Measurements from ENCODE around the gene TRMT2A.

TRMT2A gene

DNA sequence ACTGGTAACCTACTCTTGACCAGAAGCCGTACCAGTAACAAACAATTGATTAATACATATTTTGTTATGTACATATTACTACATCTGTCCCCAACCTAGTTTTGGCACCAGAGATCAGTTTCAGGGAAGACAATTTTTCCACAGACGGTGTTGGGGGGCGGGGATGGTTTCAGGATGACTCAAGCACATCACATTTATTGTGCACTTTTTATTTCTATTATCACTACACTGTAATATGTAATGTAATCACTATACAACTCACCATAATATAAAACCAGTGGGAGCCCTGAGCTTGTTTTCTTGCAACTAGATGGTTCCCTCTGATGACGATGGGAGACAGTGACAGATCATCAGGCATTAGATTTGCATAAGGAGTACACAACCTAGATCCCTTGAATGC is 21.5 kb downstream of the TRMT2A start:
- H3K4me1 ChIP-seq (ENCODE audit: control insufficient read depth, insufficient read depth, low read length) = no peaks in the 10 kb centered on the region
- TF ChIP-seq, protein P1, sequence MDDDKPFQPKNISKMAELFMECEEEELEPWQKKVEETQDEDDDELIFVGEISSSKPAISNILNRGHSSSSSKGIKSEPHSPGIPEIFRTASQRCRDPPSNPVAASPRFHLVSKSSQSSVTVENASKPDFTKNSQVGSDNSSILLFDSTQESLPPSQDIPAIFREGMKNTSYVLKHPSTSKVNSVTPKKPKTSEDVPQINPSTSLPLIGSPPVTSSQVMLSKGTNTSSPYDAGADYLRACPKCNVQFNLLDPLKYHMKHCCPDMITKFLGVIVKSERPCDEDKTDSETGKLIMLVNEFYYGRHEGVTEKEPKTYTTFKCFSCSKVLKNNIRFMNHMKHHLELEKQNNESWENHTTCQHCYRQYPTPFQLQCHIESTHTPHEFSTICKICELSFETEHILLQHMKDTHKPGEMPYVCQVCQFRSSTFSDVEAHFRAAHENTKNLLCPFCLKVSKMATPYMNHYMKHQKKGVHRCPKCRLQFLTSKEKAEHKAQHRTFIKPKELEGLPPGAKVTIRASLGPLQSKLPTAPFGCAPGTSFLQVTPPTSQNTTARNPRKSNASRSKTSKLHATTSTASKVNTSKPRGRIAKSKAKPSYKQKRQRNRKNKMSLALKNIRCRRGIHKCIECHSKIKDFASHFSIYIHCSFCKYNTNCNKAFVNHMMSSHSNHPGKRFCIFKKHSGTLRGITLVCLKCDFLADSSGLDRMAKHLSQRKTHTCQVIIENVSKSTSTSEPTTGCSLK (tag by site-specific recombination; IDR thresholded peaks at IDR 0.05) = no peak
- TF ChIP-seq ZNF529 (tag by site-specific recombination; IDR thresholded peaks at IDR 0.05; ENCODE audit: insufficient replicate concordance) (no peak), ZNF146 (tag by site-specific recombination; IDR thresholded peaks at IDR 0.05) (no peak), ZNF350 (tag by site-specific recombination; IDR thresholded peaks at IDR 0.05) (no peak), ZNF776 (tag by site-specific recombination; IDR thresholded peaks at IDR 0.05; ENCODE audit: borderline replicate concordance) (no peak), TCF7L2 (IDR thresholded peaks at IDR 0.05; ENCODE audit: borderline replicate concordance, low read depth, low read length) (no peak), ZNF311 (tag by site-specific recombination; IDR thresholded peaks at IDR 0.05; ENCODE audit: borderline replicate concordance) (no peak), ZNF248 (tag by site-specific recombination; IDR thresholded peaks at IDR 0.05) (no peak), ZNF175 (tag by site-specific recombination; IDR thresholded peaks at IDR 0.05) (no peak), ZBTB17 (tag by site-specific recombination; IDR thresholded peaks at IDR 0.05) (no peak), ZNF544 (tag by site-specific recombination; IDR thresholded peaks at IDR 0.05) (no peak), ZNF354C (tag by site-specific recombination; IDR thresholded peaks at IDR 0.05; ENCODE audit: borderline replicate concordance, low read depth) (no peak), ZNF274 (IDR thresholded peaks at IDR 0.05; ENCODE audit: low read length) (no peak), ZNF274 (tag by site-specific recombination; IDR thresholded peaks at IDR 0.05; ENCODE audit: borderline replicate concordance) (no peak), SETDB1 (IDR thresholded peaks at IDR 0.05; ENCODE audit: insufficient read length, low read length) (no peak), HOXA7 (CRISPR knock-in tag; IDR thresholded peaks at IDR 0.05; ENCODE audit: borderline replicate concordance) (no peak), ZNF404 (tag by site-specific recombination; IDR thresholded peaks at IDR 0.05) (no peak), ZNF2 (tag by site-specific recombination; IDR thresholded peaks at IDR 0.05) (no peak)
- TF ChIP-seq, protein P2, sequence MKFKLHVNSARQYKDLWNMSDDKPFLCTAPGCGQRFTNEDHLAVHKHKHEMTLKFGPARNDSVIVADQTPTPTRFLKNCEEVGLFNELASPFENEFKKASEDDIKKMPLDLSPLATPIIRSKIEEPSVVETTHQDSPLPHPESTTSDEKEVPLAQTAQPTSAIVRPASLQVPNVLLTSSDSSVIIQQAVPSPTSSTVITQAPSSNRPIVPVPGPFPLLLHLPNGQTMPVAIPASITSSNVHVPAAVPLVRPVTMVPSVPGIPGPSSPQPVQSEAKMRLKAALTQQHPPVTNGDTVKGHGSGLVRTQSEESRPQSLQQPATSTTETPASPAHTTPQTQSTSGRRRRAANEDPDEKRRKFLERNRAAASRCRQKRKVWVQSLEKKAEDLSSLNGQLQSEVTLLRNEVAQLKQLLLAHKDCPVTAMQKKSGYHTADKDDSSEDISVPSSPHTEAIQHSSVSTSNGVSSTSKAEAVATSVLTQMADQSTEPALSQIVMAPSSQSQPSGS (tag by site-specific recombination; IDR thresholded peaks at IDR 0.05; ENCODE audit: low read depth) = no peak
- TF ChIP-seq, protein P3, sequence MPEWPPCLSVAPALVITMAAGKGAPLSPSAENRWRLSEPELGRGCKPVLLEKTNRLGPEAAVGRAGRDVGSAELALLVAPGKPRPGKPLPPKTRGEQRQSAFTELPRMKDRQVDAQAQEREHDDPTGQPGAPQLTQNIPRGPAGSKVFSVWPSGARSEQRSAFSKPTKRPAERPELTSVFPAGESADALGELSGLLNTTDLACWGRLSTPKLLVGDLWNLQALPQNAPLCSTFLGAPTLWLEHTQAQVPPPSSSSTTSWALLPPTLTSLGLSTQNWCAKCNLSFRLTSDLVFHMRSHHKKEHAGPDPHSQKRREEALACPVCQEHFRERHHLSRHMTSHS (tag by site-specific recombination; IDR thresholded peaks at IDR 0.05) = no peak
- ChIA-PET CTCF (interaction anchor here (1.0 to 3.0 kb wide), 4 partner anchors 10 to 16 kb away, joined by 3 to 11 read pairs (median 4); no protein-coding TSS in a partner anchor), POLR2A (interaction anchor here (1.3 kb wide), 1 partner anchor 22 kb away, joined by 4 read pairs; the partner anchor contains the start of gene TRMT2A)
- no peaks in the 10 kb centered on the region for H3K9me3 ChIP-seq (ENCODE audit: control insufficient read depth, insufficient read depth, low read depth, low read length)
- no peak overlapping the region for H3K27ac ChIP-seq (ENCODE audit: extremely low read depth, low read depth, low read length)
- H3K4me3 ChIP-seq (ENCODE audit: low read depth, low read length) = no peak overlapping the region
- H3K36me3 ChIP-seq (ENCODE audit: control insufficient read depth in 2 of 2, insufficient read depth in 1 of 2, low read length in 2 of 2) = peaks cover 63 to 99% of the 10 kb centered on the region in 2 experiments

DNA sequence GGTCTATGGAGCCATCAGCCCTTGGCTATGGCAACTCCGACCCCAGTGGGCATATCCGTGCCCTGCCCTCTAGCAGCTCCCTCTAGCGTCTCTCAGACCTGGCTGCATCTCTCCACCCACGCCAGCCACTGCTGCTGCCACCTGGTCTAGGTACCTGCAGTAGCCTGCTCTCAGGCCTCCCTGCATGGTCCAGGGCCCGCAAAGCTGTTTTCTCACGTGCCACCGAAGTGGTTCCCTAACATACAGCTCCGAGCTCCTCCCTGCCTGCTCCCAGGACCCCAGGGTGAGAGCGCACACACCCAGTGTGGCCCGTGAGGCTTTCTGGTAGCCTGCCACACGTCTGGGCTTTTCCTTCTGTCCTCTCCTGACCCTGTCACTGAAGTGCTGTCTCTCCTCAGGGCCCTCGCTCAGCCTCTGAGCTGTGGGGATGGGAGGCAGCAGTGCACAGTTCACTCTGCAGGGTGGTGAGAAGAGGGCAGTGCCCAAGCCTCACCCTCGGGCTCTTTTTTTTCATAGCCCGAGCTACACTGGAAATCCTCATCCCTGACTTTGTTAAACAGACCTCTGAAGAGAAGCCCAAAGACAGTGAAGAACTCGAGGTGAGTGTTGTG is 22.7 kb downstream of the TRMT2A start:
- H3K27ac ChIP-seq (ENCODE audit: extremely low read depth, low read depth, low read length) = no peak overlapping the region
- no peaks in the 10 kb centered on the region for H3K9me3 ChIP-seq (ENCODE audit: control insufficient read depth, insufficient read depth, low read depth, low read length)
- no peaks in the 10 kb centered on the region for H3K4me1 ChIP-seq (ENCODE audit: control insufficient read depth, insufficient read depth, low read length)
- no peak for TF ChIP-seq ZNF777 (tag by site-specific recombination; IDR thresholded peaks at IDR 0.05; ENCODE audit: borderline replicate concordance)
- TF ChIP-seq ZEB2 (tag by site-specific recombination; IDR thresholded peaks at IDR 0.05) = no peak
- no peak for TF ChIP-seq ZNF48 (tag by site-specific recombination; IDR thresholded peaks at IDR 0.05)
- TF ChIP-seq ZNF792 (tag by site-specific recombination; IDR thresholded peaks at IDR 0.05) = no peak
- TF ChIP-seq ZNF585B (tag by site-specific recombination; IDR thresholded peaks at IDR 0.05) = no peak
- H3K4me3 ChIP-seq (ENCODE audit: low read depth, low read length) = no peak overlapping the region
- POLR2A ChIA-PET = interaction anchor here (0.7 to 1.9 kb wide), 5 partner anchors 8 to 23 kb away, joined by 3 to 5 read pairs (median 3); partner anchors contain the start of gene TRMT2A
- CTCF ChIA-PET = interaction anchor here (0.9 kb wide), 1 partner anchor 9 kb away, joined by 4 read pairs; no protein-coding TSS in a partner anchor
- H3K36me3 ChIP-seq (ENCODE audit: control insufficient read depth in 2 of 2, insufficient read depth in 1 of 2, low read length in 2 of 2) = peaks cover 63 to 99% of the 10 kb centered on the region in 2 experiments

All from HEK293 (cell line).